Neural progenitor cell (in vitro differentiated cells): Measurements from ENCODE around the gene SLC35E2B.

Source experiments
- EZH2 ChIP-seq: fragments of 200-600 bp; sonication (generic); IDR thresholded peaks from 2 replicates; pipeline ENCODE4 v1.6.1; 2017; ENCODE audit warnings: antibody characterized with exemption, mild to moderate bottlenecking, moderate library complexity
- TF ChIP-seq, protein P1 (sequence below): fragments of 200-600 bp; sonication (generic); IDR thresholded peaks from 2 replicates; pipeline ENCODE4 v1.5.1; 2017; ENCODE audit warnings: antibody characterized with exemption, mild to moderate bottlenecking

- TF ChIP-seq EZH2: no peak
- TF ChIP-seq, protein P1, sequence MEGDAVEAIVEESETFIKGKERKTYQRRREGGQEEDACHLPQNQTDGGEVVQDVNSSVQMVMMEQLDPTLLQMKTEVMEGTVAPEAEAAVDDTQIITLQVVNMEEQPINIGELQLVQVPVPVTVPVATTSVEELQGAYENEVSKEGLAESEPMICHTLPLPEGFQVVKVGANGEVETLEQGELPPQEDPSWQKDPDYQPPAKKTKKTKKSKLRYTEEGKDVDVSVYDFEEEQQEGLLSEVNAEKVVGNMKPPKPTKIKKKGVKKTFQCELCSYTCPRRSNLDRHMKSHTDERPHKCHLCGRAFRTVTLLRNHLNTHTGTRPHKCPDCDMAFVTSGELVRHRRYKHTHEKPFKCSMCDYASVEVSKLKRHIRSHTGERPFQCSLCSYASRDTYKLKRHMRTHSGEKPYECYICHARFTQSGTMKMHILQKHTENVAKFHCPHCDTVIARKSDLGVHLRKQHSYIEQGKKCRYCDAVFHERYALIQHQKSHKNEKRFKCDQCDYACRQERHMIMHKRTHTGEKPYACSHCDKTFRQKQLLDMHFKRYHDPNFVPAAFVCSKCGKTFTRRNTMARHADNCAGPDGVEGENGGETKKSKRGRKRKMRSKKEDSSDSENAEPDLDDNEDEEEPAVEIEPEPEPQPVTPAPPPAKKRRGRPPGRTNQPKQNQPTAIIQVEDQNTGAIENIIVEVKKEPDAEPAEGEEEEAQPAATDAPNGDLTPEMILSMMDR: no peak
Measured at GRCh38 chr1:1670866-1671265, 21.7 kb downstream of the SLC35E2B start.
